Measurements from ENCODE around the gene ZSWIM4. TPM values are rescaled to one million over a fixed set of nuclear protein-coding genes. Genes with fewer than 3 reads are reported as not detected.
"Not testable (repeated sequence)": the region's sequence is repeated elsewhere in the genome, so short reads cannot be mapped to it uniquely, and the experiment has no call there.

The ZSWIM4 gene
- total RNA-seq, 2 donors from 2014 or later = 5.4 to 10.6 TPM

DNA sequence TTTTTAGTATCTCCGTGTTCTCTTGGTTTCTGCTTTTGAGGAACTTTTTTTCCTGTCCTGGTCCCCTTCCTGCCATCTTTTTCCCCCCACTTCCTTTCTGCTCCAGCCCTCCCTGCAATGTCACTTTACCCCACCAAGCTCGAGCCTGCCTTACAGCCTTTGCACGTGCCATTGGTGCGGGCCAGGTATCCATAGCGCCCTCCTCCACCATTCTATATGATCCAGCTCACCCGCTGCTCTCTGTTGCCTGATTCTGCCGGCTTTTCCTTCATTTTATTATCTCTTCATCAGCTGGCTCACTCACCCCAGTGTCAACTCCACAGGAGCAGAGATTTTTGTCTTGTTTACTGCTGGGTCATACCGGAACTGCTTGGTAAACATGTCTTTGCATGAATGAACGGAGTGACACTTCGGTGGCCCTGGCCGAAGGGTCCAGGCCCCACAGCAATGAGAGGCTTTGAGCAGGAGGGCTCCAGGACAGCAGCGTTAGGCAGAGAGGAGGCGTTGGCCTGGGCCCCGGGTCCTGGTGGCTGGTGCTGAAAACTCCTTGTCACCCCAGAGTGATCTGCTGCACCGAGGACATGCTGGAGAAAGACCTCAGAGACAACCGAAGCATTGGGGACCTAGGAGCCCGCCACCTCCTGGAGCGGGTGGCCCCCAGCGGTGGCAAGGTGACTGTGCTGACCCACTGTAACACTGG is 29.7 kb upstream of the ZSWIM4 start:
- Mint-ChIP-seq H3K4me1 (peaks cover 12% of the 10 kb centered on the region), H3K27me3 (no peaks in the 10 kb centered on the region), H3K4me3 (peak overlapping the region; percentile 82), H3K36me3 (ENCODE audit: low read depth) (peaks cover 62% of the 10 kb centered on the region), H3K27ac (peak overlapping the region; percentile 82), H3K9me3 (no peaks in the 10 kb centered on the region)
- ATAC-seq (replicated peaks) = no peak

DNA sequence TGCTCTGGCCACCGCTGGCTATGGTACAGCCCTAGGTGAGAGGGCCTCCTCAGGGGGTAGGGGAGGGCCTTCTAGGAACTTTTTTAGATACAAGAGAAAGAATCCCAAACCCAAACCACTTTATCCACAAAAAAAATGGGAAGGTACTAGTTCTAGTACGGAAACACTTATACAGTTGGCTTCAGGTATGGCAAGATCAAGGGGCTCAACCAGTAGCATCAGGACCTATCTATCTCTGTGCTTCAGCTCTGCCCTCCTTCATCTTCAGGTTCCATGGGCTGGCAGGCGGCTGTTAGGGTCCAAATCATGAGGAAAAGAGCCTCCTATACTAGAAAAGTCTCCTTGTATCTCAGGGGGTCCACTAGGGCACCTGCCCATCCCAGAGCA is 29.2 kb upstream of the ZSWIM4 start:
- Mint-ChIP-seq H3K9me3 (no peaks in the 10 kb centered on the region), H3K27ac (peak overlapping the region; percentile 82), H3K36me3 (ENCODE audit: low read depth) (peaks cover 62% of the 10 kb centered on the region), H3K4me3 (peak overlapping the region; percentile 82), H3K27me3 (no peaks in the 10 kb centered on the region), H3K4me1 (peaks cover 12% of the 10 kb centered on the region)
- no peak for ATAC-seq (replicated peaks)

DNA sequence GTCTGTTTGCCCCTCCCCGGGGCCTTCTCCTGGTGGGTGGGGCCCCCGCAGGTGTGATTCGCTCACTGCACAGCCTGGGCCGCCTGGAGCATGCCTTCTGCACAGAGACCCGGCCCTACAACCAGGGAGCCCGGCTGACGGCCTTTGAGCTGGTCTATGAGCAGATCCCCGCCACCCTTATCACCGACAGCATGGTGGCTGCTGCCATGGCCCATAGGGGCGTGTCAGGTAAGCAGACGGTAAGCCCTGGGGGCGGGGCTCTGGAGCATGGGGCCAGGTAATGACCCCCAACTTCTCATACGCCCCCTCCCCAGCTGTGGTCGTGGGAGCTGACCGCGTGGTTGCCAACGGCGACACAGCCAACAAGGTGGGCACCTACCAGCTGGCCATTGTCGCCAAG is 26.7 kb upstream of the ZSWIM4 start:
- ATAC-seq (replicated peaks) = no peak
- Mint-ChIP-seq H3K27ac (no peak overlapping the region), H3K36me3 (ENCODE audit: low read depth) (peaks cover 55% of the 10 kb centered on the region), H3K4me1 (peaks cover 7% of the 10 kb centered on the region), H3K27me3 (no peaks in the 10 kb centered on the region), H3K4me3 (no peak overlapping the region), H3K9me3 (no peaks in the 10 kb centered on the region)

DNA sequence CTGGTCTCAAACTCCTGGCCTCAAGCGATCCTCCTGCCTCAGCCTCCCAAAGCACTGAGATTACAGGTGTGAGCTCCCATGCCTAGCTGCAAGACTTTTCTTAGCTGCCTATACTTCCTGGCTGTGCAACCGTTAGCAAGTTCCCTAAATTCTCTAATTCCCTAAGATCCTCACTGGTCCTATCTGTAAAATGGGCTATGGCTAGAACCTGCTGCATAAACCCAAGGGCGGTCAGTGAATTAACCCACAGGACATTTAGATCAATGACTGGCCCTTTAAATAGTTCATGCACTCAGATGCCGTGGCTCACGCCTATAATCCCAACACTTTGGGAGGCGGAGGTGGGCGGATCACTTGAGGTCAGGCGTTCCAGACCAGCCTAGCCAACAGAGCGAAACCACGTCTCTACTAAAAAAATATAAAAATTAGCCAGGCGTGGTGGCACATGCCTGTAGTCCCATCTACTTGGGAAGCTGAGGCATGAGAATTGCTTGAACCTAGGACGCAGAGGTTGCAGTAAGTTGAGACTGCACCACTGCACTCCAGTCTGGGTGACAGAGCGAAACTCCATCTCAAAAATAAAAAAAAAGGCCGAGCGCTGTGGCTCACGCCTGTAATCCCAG is 25.1 kb upstream of the ZSWIM4 start:
- H3K4me1 Mint-ChIP-seq = peaks cover 13% of the 10 kb centered on the region
- H3K4me3 Mint-ChIP-seq = no peak overlapping the region
- H3K27ac Mint-ChIP-seq = no peak overlapping the region
- peaks cover 61% of the 10 kb centered on the region for H3K36me3 Mint-ChIP-seq (ENCODE audit: low read depth)
- no peaks in the 10 kb centered on the region for H3K9me3 Mint-ChIP-seq
- H3K27me3 Mint-ChIP-seq = no peaks in the 10 kb centered on the region
- ATAC-seq (replicated peaks) = no peak

DNA sequence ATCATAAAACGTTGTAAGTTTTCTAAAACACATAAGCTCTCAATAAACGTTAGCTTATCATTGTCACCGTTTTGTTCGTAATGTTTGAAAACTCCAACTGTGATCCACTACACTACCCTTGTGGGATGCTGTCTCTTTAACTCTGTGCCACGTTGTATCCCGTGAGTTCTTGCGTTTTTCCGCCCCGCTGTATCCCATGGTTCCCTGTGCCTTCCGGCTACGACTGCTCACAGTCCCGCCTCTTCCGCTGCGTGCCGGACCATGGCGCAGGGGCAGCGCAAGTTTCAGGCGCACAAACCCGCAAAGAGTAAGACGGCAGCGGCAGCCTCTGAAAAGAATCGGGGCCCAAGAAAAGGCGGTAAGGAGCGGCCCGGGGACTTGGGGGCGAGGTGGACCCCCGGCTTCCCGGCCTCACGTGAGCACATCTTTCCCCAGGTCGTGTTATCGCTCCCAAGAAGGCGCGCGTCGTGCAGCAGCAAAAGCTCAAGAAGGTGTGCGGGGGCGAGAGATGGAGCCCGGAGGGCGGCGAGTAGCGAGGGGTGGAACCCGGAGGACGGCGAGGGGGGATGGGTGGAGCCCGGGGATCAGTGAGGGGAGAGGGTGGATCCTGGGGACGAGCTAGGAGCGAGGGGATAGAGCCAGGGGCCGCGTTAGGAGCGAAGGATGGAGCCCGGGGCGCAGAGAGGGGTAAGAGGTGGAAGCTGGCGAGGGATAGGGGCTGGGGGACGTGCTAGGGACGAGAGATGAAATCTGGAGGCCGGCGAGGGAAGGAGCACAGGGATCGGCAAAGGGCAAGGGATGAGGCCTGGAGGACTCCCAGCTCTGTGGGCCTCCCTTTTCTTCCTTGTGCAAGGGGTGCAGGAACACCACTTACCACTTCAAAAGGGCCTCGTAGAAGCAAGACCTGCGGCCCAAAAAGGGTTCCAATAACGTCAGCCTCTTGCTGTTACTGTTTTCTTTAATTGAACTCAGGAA is 20.7 kb upstream of the ZSWIM4 start, which contains the start of gene C19orf53:
C19orf53 (plus strand) TSS at position 240 of the 975 bp plus-strand sequence; CDS start at position 262, 22 bp downstream.
- H3K27ac Mint-ChIP-seq = peak within 1 kb of the TSS; percentile 99
- peak within 1 kb of the TSS; percentile 100 for H3K4me3 Mint-ChIP-seq

DNA sequence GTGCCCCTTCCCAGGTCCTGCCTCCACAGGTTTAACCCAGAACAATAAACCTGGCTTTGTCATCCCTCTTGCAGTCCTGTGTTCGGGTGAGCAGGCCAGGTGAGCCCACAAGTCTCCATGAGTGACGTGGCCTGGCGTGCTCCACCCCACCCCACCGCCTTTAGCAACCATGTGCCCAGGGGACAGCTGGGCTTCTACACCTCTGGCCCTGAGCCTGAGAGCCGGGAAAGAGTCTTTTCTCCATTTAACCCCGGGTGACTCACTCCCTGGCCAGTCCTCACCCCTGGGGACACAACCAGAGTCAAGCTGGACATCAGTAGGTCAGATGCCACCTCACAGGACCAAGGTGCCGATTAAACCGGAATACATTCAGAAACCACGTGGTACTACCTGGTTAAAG is 16.8 kb upstream of the ZSWIM4 start:
- Mint-ChIP-seq H3K27me3 (no peaks in the 10 kb centered on the region), H3K36me3 (ENCODE audit: low read depth) (peaks cover 51% of the 10 kb centered on the region), H3K27ac (no peak overlapping the region), H3K9me3 (no peaks in the 10 kb centered on the region), H3K4me3 (no peak overlapping the region), H3K4me1 (peaks cover 17% of the 10 kb centered on the region)
- ATAC-seq (replicated peaks) = no peak

More for the DNA sequence above, 20.7 kb upstream of the ZSWIM4 start, which contains the start of gene C19orf53:
- Mint-ChIP-seq H3K36me3 (ENCODE audit: low read depth) (peaks cover 79% of the 10 kb centered on the region), H3K9me3 (no peaks in the 10 kb centered on the region), H3K27me3 (no peaks in the 10 kb centered on the region), H3K4me1 (peaks cover 14% of the 10 kb centered on the region)
- peak; percentile 100 for ATAC-seq (replicated peaks)

DNA sequence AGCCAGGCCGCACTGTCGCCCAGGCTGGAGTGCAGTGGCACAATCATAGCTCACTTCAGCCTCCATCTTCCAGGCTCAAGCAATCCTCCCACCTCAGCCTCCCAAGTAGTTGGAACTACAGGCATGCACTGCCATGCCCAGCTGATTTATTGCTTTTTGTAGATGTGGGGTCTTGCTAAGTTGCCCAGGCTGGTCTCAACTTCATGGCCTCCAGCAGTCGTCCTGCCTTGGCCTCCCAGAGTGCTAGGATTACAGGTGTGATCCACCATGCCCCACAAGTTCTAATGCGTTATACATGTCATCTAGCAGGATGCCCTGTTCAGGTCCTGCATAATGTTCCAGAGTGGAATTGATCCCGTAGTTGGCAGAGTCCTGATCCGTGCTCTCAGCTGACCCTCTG is 16.4 kb upstream of the ZSWIM4 start:
- Mint-ChIP-seq H3K27me3 (no peaks in the 10 kb centered on the region), H3K36me3 (ENCODE audit: low read depth) (peaks cover 51% of the 10 kb centered on the region), H3K27ac (no peak overlapping the region), H3K4me1 (peaks cover 18% of the 10 kb centered on the region), H3K4me3 (no peak overlapping the region), H3K9me3 (no peaks in the 10 kb centered on the region)
- no peak for ATAC-seq (replicated peaks)

DNA sequence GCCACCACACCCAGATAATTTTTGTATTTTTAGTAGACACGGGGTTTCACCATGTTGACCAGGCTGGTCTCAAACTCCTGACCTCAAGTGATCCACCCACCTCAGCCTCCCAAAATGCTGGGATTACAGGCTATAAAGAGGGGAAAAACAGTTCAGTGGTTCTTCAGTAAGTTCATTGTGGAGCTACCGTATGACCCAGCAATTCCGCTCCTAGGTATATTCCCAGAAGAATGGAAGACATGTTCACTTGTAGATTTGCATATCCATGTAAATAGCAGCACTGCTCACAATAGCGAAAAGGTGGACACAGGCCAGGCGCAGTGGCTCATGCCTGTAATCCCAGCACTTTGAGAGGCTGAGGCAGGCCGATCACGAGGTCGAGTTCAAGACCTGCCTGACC is 15.4 kb upstream of the ZSWIM4 start:
- not testable (repeated sequence) for ATAC-seq (replicated peaks); H3K27me3 Mint-ChIP-seq; H3K4me3 Mint-ChIP-seq; H3K27ac Mint-ChIP-seq; H3K9me3 Mint-ChIP-seq
- Mint-ChIP-seq H3K4me1 (peaks cover 14% of the 10 kb centered on the region), H3K36me3 (ENCODE audit: low read depth) (peaks cover 42% of the 10 kb centered on the region)

DNA sequence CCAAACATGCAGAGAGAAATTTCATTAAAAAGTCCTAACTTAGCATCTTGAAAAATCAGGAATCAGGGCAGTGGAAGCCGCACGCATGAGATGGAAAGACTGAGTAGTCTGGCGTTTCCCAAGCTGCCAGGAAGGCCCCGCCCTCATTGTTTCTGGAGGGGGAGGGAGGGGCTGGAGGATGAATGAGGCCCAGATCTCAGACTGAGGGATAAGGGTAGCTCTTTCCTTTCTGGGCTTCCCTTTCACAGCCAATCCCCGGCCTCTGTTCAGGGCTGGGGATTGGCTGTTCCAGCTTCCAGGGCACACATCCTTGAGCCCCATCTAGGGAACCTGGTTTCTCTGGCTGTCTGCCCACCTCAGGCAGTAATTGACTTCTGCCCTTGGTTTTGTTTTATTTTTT is 13.7 kb upstream of the ZSWIM4 start:
- peak overlapping the region; percentile 79 for H3K27ac Mint-ChIP-seq
- no peaks in the 10 kb centered on the region for H3K27me3 Mint-ChIP-seq
- H3K36me3 Mint-ChIP-seq (ENCODE audit: low read depth) = peaks cover 25% of the 10 kb centered on the region
- H3K9me3 Mint-ChIP-seq = no peaks in the 10 kb centered on the region
- H3K4me3 Mint-ChIP-seq = no peak overlapping the region
- peak; percentile 29 for ATAC-seq (replicated peaks)
- H3K4me1 Mint-ChIP-seq = peaks cover 14% of the 10 kb centered on the region

DNA sequence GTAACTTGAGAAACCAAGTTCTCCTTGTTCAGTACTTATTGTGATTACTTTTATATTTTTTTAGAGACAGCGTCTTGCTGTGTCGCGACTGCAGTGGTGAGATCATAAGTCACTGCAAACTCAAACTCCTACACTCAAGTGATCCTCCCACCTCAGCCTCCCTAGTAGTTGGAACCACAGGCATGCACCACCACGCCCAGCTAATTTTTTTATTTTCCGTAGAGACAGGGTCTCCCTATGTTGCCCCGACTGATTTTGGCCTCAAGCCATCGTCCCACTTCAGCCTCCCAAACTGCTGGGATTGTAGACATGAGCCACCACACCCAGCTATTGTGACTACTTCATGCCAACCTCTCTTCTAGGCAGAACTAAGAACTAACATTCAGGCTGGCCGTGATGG is 12.7 kb upstream of the ZSWIM4 start:
- no peaks in the 10 kb centered on the region for H3K27me3 Mint-ChIP-seq
- ATAC-seq (replicated peaks) = no peak
- H3K27ac Mint-ChIP-seq = peak overlapping the region; percentile 37
- H3K4me1 Mint-ChIP-seq = peaks cover 12% of the 10 kb centered on the region
- no peaks in the 10 kb centered on the region for H3K9me3 Mint-ChIP-seq
- H3K36me3 Mint-ChIP-seq (ENCODE audit: low read depth) = peaks cover 20% of the 10 kb centered on the region
- no peak overlapping the region for H3K4me3 Mint-ChIP-seq

DNA sequence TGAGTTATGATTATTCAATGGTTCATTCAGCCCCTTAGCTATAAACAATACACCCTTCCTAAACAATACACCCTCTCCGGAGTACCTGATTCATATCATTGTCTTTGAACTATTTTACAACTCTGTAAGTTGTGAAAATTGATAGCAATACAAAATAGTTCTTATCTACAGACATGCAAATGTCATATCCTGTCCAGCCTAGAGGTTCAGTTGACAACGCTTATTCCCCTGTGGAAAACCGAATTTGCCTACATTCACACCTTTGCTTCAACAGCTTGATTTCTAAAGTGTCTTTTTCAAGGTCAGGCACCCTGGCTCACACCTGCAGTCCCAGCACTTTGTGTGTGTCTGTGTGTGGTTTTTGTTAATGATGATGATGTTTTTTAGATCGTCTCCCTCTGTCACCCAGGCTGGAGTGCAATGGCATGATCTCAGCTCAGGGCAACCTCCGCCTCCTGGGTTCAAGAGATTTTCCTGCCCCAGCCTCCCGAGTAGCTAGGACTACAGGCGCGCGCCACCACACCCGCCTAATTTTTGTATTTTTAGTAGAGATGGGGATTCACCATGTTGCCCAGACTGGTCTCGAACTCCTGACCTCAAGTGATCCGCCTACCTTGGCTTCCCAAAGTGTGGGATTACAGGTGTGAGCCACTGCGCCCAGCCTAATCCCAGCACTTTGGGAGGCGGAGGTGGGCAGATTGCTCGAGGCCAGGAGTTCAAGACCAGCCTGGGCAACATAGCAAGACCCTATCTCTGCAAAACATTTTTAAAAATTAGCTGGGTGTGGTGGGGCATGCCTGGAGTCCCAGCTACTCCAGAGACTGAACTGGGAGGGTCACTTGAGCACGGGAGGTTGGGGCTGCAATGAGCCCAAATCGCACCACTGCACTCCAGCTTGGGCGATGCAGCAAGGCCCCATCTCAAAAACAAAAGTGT is 11.4 kb upstream of the ZSWIM4 start:
- peak overlapping the region; percentile 37 for H3K27ac Mint-ChIP-seq
- H3K4me3 Mint-ChIP-seq = no peak overlapping the region
- H3K27me3 Mint-ChIP-seq = no peaks in the 10 kb centered on the region
- no peak for ATAC-seq (replicated peaks)
- no peaks in the 10 kb centered on the region for H3K9me3 Mint-ChIP-seq
- H3K36me3 Mint-ChIP-seq (ENCODE audit: low read depth) = peaks cover 7% of the 10 kb centered on the region
- H3K4me1 Mint-ChIP-seq = peaks cover 16% of the 10 kb centered on the region

DNA sequence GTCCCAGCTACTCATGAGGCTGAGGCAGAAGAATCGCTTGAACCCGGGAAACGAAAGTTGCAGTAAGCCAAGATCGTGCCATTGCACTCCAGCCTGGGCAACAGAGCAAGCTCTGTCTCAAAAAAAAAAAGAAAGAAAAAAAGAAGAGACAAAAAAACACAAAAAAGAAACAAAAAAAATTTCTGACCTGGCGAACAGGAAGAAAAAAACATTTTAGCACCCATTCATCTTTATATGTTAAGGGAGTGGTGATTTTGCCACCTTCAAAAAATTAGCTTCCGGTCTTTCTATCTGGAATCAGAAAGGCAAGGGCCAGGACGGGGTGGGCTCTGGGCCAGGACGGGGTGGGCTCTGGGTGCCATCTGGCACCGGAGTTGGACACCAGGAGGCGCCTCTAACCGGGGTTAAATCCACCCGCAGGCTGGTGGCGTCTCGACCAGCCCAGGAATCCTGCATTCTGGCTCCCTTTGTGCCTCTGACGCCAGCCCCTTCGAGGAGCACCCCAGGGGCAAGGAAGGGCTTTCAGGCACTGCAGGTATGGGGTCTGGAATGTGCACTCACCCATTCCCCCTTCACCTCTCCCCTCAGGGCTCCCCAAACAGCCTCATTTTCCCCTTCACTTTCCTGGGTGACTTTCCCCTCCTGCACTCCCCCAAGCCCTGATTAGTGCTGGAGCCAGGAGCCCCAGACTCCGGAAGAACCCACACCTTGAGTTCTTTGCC is 10.4 kb upstream of the ZSWIM4 start:
- ATAC-seq (replicated peaks) = peak; percentile 89
- Mint-ChIP-seq H3K27ac (peak overlapping the region; percentile 80), H3K4me1 (peaks cover 19% of the 10 kb centered on the region), H3K9me3 (no peaks in the 10 kb centered on the region), H3K27me3 (no peaks in the 10 kb centered on the region), H3K4me3 (peak overlapping the region; percentile 75), H3K36me3 (ENCODE audit: low read depth) (no peaks in the 10 kb centered on the region)

DNA sequence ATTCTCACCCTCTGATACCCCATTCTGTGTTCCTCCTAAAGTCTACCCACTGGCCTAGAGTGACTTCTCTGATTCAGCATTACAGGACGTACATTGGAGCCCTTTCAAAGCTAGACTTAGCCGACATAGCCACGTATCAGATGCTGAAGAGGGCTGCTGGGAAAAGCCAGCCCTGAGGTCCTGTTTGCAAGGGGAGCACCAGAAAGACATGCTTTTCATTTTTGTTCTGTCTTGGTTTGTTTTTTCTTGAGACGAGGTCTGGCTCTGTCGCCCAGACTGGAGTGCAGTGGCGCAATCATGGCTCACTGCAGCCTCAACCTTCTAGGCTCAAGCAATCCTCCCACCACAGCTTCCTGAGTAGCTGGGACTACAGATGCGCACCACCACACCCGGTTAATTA is 6.3 kb upstream of the ZSWIM4 start:
- peak overlapping the region; percentile 93 for H3K4me3 Mint-ChIP-seq
- peak overlapping the region; percentile 75 for H3K27ac Mint-ChIP-seq

More for the DNA sequence above, 6.3 kb upstream of the ZSWIM4 start:
- ATAC-seq (replicated peaks) = no peak
- Mint-ChIP-seq H3K36me3 (ENCODE audit: low read depth) (no peaks in the 10 kb centered on the region), H3K9me3 (no peaks in the 10 kb centered on the region), H3K27me3 (no peaks in the 10 kb centered on the region), H3K4me1 (peaks cover 21% of the 10 kb centered on the region)
